NCI-H82 (cell line): ENCODE results near the gene METTL4.

Source experiments
- DNase-seq: peaks from one replicate; lab custom pipeline; 2025; lab: John Stamatoyannopoulos, UW

The METTL4 gene, protein sequence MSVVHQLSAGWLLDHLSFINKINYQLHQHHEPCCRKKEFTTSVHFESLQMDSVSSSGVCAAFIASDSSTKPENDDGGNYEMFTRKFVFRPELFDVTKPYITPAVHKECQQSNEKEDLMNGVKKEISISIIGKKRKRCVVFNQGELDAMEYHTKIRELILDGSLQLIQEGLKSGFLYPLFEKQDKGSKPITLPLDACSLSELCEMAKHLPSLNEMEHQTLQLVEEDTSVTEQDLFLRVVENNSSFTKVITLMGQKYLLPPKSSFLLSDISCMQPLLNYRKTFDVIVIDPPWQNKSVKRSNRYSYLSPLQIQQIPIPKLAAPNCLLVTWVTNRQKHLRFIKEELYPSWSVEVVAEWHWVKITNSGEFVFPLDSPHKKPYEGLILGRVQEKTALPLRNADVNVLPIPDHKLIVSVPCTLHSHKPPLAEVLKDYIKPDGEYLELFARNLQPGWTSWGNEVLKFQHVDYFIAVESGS

DNA sequence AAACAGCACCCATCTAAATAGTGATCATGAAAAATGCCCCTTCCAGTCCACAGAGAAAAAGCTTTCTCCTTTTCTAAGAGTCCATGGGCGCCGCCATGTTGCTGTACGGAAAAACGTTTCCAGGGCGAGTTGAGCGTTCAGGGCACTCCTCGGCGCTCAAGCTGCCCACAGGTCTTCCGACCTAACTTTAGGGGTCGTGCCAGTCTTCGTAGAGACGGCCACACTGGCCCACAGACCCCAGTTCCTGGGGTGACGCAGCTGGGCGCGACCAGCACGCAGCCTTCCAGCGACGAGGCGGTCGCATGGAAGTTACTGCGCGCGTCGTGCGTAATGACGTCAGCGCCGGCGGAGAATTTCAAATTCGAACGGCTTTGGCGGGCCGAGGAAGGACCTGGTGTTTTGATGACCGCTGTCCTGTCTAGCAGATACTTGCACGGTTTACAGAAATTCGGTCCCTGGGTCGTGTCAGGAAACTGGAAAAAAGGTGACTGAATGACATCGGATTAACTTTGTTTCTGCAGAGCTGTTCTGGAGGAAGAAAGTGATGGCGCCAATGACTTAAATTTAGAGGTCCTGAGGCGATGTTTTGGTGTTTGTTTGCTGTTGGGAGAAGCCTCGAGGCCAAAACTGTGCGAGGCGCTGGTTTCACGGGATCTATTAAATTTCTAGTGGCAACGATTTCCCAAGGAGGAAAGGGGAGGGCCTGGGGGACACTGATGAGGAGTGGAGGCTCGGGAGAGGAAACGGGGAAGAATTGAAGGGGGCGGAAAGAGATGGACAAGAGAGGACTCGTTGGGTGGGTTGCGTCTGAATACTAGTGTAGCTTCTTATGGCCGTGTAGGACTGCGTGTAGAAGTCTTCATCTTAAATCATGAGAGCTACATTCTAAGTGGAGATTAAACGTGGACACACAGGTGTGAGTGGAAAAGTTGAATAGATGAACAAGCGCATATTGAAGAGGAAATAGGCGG lies at the start of gene METTL4, which contains the start of gene NDC80:
METTL4 (minus strand) TSS at position 306 of the 971 bp plus-strand sequence. CDS start 4,289 bp downstream, outside the sequence.
NDC80 (plus strand) TSS at position 358 of the 971 bp plus-strand sequence. CDS start 1,429 bp downstream, outside the sequence.
- DNase-seq: peak; percentile 91

DNA sequence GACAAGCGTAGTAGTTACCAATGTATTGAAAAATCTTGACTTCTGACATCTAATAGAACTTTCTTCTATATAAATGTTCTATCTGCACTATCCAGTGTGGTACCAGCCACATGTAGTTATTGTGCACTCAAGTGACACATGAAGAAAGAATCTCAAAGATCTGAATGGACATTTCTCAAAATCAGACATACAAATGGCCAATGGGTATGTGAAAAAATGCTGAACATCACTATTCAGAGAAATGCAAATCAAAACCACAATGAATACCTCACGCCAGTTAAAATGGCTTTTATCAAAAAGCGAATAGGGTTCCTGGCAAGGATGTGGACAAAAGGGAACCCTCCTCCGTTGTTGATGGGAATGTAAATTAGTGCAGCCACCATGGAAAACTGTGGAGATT lies 46.7 kb upstream of the METTL4 start:
- DNase-seq: no peak

DNA sequence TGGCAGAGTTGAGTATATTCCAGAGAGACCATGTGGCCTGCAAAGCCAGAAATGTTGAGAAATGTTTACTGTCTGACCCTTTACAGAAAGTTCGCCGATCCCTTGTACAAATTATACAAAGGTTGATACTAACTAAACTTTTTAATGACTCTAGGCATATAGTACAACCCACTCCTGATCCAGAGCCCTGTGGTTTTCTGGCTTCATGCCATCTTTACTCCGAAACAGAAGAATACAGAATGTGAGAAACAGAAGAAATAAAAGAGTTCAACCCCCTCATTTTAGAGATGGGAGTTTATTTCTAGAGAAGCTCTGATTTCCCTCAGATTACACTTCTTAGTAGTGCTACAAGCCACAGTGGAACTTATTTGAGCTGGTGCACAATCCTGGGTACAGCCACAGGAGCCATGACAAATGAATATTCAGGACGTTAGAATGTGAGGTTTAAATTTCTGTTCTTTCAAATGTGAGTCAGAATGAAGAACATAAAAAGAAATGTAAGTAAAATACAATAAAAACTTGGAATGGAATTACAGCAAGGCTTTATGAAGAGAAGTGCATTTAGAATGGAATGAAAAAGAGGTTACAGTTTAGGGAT lies 46.2 kb upstream of the METTL4 start:
- DNase-seq: no peak

DNA sequence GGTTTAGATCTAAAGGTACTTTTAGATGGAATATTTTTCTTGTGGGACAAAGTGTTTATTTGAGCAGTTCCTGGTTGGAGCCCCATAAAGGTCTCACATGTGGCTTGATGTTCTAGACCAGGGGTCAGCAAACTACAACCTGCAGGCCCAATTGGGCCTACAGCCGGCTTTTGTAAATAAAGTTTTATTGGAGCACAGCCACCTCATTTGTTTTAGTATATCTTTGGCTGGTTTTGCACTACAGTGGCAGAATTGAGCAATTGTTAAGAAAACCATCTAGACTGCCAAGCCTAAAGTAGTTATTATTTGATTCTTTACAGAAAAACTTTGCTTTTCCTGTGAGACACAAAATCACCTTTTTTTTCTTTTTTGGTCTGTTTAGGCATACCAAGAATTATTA lies 41.7 kb upstream of the METTL4 start:
- no peak for DNase-seq

DNA sequence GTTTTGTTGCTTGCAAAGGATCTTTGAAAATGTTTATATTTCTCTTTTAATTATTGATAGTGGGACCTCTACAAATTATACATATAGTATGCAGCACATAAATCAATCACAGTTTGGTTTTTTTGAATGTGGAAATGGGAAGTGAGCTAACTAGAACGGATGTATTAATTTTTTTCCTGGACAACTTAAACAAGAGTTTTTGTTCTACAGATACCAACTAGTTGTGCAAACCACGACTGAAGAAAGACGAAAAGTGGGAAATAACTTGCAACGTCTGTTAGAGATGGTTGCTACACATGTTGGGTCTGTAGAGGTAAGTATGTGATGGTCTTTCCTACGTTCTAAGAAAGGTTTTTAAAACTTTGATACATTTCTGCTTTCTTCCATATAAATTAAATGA lies 39.2 kb upstream of the METTL4 start:
- DNase-seq: no peak

DNA sequence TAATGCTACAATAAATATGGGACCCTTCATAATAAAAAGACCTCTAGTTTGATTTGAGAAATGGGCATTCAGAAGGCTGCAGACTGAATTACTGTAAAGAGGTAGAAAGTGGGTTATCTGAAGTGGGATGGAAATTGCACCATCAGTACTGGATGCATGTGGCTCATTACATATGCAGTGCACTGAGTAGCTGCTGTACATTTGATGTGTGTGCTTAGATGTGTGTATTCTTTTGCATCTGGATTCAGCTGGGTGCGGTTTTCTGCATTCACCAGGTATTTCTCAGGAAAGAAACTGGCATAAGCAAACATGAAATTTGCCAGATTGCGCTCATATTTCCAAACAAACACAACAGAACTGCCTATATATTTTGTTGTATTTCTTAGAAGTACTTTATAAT lies 38.3 kb upstream of the METTL4 start:
- no peak for DNase-seq

DNA sequence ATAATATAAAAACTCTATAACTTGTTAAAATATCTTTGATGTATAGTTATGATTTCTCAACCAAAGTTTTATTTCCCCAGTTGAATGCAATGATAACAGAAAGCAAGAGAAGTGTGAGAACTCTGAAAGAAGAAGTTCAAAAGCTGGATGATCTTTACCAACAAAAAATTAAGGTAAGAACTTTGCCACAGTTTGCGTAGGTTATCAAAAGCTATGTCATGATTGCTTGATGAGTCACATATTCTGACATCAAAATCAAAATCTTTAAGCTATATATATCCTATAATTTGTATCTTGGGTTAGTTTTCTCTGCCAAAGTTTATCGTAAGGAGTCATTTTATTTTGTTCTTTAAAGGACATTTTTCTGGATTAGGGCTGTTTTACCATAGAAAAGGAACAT lies 35.0 kb upstream of the METTL4 start:
- no peak for DNase-seq

DNA sequence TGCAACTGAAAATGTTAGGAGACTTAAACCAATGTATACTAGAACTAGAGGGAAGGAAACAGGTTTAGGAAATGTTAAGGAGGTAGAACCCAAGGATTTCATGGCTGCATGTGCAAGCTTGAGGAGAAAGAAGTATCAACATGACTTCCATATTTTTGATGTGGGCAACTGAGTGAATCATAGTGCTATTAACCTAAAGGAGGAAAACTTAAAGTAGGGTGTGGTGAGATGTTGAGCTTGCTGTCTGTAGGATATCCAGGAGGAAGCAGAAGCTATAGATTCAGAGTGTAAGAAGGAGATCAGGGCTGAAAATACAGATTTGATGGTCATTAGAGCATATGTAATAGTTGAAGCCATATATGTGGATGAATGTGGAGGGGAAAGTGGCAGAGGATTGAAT lies 31.5 kb upstream of the METTL4 start:
- DNase-seq: no peak

DNA sequence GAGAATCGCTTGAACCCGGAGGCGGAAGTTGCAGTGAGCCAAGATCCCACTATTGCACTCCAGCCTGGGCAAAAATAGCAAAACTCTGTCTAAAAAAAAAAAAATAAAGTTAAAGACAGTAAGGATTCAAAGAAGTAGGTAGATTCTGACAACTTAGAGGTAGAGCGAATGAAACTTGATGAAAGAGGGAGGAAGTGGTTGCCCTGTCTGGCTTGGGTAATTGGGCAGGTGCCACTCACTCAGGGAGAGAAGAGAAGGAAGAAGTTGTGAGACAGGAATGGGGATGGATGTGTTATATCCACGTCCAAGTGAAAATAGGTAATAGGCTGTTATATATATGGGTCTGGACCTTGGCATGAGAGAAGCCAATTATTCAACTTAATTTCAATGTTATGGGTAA lies 26.3 kb upstream of the METTL4 start:
- no peak for DNase-seq

DNA sequence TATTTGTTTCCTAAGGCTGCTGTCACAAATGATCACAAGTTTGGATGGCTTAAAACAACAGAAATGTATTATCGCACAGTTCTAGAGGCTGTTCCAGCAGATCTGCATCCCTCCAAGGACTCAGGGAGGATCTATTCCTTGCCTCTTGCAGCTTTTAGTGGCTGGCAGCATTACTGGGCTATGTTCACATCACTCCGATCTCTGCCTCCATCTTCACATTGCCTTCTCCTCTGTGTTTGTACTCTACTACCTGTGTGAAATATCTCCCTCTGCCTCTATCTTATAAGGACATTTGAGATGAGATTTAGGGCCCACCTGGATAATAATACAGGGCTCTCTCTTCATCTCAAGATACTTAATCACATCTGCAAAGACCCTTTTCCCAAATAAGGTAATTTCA lies 19.0 kb upstream of the METTL4 start:
- DNase-seq: no peak

DNA sequence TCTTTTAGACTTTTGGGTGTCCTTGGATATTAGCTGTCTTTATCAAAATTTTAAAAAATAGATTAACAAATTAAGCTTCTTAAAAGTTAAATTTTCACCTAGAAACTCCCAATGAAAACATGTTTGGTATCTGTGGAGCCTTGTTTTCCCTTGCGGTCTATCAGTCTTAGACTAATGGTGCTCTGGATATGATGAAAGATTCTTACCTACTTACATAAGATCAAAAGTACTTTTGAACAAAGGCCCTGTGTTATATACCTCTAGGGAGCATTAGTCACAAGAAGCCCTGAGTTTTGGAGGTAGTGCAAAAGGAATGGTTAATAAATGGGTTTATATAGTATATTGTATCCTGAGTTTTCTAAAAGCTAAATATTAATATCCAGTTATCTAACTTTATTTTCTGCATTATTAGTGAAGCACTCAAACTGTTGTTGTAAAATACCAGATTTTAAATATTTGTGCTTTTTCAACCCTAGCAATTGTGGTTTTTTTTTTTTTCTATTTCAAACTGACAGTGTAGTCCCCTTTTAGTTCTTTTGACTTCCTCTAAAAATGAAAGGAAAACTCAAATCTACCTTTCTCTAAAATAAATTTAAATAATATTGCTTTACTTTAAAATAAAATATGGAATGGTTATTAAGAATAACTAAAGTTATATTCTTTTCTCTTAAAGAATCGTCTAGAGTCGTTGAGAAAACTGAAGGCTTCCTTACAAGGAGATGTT lies 18.2 kb upstream of the METTL4 start:
- DNase-seq: no peak

DNA sequence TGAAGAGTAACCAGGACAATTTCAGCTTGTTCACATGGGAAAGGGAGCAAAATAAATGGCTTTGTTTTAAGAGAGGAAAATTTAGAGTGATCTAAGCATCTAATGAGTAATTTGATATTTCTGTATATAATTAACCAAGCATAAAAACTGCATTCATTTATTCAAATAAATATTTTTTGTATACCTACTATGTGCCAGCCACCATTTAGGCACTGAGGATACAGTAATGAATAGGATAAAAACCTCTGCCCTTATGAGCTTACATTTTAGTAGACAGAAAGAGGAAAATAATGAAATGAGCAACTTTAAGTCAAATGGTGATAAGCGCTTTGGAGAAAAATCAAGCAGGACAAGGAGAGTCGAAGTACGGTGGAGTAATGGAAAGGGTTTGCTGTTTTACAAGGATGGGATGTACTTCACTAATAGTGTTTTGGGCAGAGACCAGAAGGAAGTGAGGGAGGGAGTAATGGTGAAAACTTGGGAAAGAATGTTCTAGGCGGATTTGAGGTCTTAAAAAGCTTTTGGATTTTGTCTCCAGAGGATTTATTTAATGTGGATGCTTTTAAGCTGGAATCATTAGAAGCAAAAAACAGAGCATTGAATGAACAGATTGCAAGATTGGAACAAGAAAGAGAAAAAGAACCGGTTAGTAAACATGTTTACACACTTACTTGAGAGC lies 17.5 kb upstream of the METTL4 start:
- DNase-seq: no peak

DNA sequence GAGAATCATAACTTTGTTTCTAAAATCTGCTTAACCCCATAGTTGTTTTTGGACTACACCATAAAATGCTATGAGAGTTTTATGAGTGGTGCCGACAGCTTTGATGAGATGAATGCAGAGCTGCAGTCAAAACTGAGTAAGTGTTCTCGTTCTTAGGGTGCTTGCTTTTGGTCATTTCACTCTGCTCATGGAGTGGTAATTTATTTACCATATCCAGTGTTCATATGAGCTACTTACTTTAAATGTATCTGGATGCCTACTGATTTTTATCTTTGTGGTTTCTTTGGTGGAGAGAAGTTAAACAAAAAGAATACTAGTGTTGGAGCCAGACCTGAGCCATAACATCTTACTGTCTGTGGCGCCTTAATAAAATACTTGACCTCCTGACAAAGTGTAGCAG lies 16.5 kb upstream of the METTL4 start:
- DNase-seq: no peak

DNA sequence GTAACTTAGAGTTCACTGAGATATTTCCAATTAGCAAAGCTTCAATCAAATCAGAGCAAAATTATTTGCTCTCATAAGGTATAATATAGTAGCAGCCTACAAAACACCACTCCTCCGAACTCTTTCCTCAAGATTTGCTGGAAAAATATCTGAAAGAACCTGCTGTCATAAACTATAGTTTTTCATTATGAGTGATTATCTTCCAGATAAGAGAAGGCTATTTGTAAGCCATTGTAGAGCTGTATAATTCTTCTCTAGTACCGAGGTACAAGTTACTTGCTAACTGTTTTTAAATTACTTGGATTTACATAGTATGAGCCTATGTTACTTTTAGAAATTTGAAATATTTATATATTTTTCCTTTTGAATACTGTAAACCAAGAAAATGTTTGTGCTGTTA lies 2.1 kb upstream of the METTL4 start:
- DNase-seq: no peak

DNA sequence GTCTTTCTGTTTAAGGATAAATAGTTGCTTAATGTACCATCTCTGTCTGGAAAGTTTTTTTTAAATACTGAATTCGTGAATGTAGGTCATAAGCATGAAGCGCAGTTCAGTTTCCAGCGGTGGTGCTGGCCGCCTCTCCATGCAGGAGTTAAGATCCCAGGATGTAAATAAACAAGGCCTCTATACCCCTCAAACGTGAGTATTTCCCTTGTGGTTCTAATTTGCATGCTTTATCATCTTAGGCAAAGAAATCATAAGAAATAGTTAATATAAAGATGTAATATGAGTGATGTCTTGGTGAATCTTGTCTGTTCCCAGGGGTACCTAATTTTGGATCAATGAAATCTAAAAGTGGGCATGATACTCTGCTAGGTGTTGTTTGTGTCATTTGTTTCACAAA lies 1.6 kb upstream of the METTL4 start:
- no peak for DNase-seq

DNA sequence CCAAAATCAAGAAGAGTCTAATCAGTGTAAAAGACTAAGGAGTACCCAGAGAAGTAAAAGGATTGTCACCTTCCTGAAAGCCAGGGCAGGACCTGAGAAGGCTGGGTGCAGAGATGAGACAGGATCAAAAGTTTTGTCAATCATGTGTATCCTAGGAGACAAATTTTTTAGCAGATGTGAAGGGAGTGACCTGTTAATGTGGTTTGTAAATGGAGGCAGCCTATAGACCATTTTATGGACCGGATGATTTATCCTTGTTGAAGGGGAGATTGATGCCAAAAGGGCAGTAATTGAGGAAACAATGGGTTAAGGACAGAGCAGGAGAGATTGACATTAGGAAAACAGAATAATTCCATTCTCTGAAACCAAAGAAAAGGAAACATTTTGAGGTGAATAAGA lies 865 bp upstream of the METTL4 start:
- peak; percentile 41 for DNase-seq

DNA sequence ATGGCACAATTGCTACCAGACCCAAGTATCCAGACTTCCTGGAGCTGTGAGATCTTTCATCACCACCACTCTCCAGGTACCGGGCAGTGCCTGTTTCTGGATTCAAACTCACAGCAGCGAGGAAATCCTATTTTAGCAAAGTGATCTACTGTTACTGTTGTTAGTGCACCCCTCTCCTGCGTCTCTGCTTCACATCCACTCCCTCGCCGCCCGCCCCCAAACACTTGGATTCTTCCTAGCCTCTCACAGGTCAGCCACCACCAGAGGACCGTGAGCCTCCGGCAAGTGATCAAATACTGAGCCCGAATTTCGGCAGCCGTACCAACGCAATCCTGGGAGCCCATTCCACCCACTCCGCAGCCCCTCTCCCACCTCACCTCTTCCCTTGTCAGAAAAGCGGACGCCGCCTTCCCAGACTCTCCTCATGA lies 519 bp downstream of the METTL4 start:
- peak; percentile 79 for DNase-seq

DNA sequence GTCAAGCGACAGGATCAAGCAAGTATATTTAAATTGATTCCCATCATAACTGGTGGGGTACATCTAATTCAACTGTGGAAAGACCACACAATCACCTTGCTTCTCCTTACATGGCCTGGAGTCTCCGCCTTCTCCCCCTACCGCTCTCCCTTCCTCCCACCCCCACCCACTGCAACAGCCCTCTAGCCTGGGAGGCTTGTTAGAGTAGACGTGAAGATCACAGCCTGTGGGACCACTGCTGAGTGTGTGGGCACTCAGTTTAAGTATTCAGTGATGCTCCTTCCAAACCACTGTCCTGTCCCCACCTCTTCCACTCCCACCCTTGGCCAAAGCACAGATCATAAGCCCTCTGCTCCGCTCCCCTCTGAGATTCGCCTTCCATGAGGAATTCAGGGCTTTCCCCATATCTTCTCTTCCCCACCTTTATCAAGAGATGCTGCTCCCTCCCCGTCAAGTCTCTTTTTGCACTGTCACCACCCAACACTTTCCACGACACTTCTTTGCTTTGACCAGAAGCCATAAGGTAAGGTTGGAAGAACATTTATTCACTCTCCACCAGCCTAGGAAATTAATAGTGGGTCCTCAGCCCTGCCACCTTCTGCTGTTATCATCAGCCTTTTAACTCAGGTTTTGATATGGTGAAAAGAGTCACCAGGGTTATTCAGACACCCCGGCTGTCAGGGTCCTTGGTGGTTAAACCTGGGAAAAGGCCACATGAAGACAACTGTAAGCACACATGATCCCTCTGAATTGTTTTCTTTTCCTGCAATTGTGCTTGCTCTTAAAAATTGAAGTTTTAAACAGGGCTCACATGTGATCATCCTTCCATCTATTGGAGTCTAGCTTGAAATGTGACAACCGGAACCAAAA lies 1.7 kb downstream of the METTL4 start:
- DNase-seq: no peak

DNA sequence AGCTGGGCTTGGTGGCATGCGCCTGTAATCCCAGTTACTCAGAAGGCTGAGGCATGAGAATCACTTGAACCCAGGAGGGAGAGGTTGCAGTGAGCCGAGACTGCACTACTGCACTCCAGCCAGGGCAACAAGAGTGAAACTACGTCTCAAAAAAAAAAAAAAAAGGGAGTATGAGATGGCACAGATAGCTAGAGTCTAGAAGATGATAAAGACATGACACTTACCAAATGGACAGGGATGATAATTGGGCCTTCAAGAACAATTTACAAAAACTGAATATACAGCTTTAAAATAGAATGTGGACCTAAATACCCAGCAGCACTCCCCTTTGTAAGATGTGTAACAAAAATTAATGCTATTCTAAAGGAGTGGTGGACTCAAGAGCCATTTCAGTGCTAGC lies 2.7 kb downstream of the METTL4 start:
- DNase-seq: no peak

DNA sequence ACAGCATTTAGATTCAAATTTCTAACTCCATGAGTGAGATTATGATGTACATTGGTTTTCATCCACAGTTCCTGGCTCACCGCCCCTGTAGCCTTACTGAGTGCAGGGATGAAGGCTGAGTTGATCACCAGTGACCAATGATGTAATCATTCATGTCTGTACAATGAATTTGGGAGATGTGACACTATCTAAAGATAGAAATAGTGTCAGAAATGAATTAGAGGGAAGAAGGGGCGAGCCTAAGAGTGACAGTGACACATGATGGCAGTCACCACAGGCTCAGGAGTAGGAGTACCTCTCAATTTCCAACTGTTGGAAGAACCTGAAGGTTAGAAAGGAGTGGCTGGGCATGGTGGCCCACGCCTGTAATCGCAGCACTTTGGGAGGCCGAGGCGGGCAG lies 3.2 kb downstream of the METTL4 start:
- DNase-seq: no peak
